Measurements from ENCODE around the gene ERG28. TPM values are rescaled to one million over a fixed set of nuclear protein-coding genes. Genes with fewer than 3 reads are reported as not detected.

The ERG28 gene
- total RNA-seq, 1 experiment from 2014 or later, result 48.8 TPM

- Histone ChIP-seq H3K9me2 (replicated peaks; ENCODE audit: insufficient read depth, low read length) (no peaks in the 10 kb centered on the region), H3K79me2 (ENCODE audit: low read length) (no peaks in the 10 kb centered on the region), H3K9ac (ENCODE audit: low read length) (no peak overlapping the region), H3K36me3 (ENCODE audit: insufficient read depth, low read length) (no peaks in the 10 kb centered on the region), H3K4me2 (ENCODE audit: low read depth, low read length, poor library complexity, severe bottlenecking) (no peak overlapping the region), H4K20me1 (ENCODE audit: insufficient read depth, low read depth, low read length) (no peaks in the 10 kb centered on the region), H3K4me1 (ENCODE audit: low read length) (peaks cover 8% of the 10 kb centered on the region), H3K9me3 (ENCODE audit: low read length) (no peaks in the 10 kb centered on the region; the same call in 1 of the 2 replicates), H3K4me3 (ENCODE audit: low read length) (no peak overlapping the region), H3K27me3 (ENCODE audit: low read length) (peaks cover 2% of the 10 kb centered on the region; the same call in 1 of the 2 replicates), H3K27ac (ENCODE audit: low read length) (no peak overlapping the region), H2AFZ (ENCODE audit: low read length) (no peak overlapping the region)
- no peak for DNase-seq
Observed at GRCh38 chr14:75610834-75611233, 49.8 kb downstream of the ERG28 start.

GRCh38 chr14:75609606-75610475 lies 50.8 kb downstream of the ERG28 start:
- no peaks in the 10 kb centered on the region for H3K79me2 ChIP-seq (ENCODE audit: low read length)
- H3K27me3 ChIP-seq (ENCODE audit: low read length), result peaks cover 2% of the 10 kb centered on the region; the same call in 1 of the 2 replicates
- H3K4me1 ChIP-seq (ENCODE audit: low read length), result peaks cover under 1% of the 10 kb centered on the region
- H3K9me3 ChIP-seq (ENCODE audit: low read length), result no peaks in the 10 kb centered on the region; the same call in 1 of the 2 replicates
- H3K36me3 ChIP-seq (ENCODE audit: insufficient read depth, low read length), result no peaks in the 10 kb centered on the region
- no peak overlapping the region for H2AFZ ChIP-seq (ENCODE audit: low read length)
- no peak for DNase-seq
- H3K27ac ChIP-seq (ENCODE audit: low read length), result no peak overlapping the region
- no peak overlapping the region for H3K4me3 ChIP-seq (ENCODE audit: low read length)
- no peak overlapping the region for H3K9ac ChIP-seq (ENCODE audit: low read length)
- H3K4me2 ChIP-seq (ENCODE audit: low read depth, low read length, poor library complexity, severe bottlenecking), result no peak overlapping the region
- no peaks in the 10 kb centered on the region for H4K20me1 ChIP-seq (ENCODE audit: insufficient read depth, low read depth, low read length)
- H3K9me2 ChIP-seq (replicated peaks; ENCODE audit: insufficient read depth, low read length), result no peaks in the 10 kb centered on the region

- no peak for DNase-seq
- Histone ChIP-seq H3K27me3 (ENCODE audit: low read length) (peaks cover 2% of the 10 kb centered on the region; the same call in 1 of the 2 replicates), H2AFZ (ENCODE audit: low read length) (no peak overlapping the region), H3K9me2 (replicated peaks; ENCODE audit: insufficient read depth, low read length) (no peaks in the 10 kb centered on the region), H3K9me3 (ENCODE audit: low read length) (no peaks in the 10 kb centered on the region; the same call in 1 of the 2 replicates), H3K36me3 (ENCODE audit: insufficient read depth, low read length) (no peaks in the 10 kb centered on the region), H3K27ac (ENCODE audit: low read length) (no peak overlapping the region), H3K9ac (ENCODE audit: low read length) (no peak overlapping the region), H3K79me2 (ENCODE audit: low read length) (no peaks in the 10 kb centered on the region), H3K4me2 (ENCODE audit: low read depth, low read length, poor library complexity, severe bottlenecking) (no peak overlapping the region), H4K20me1 (ENCODE audit: insufficient read depth, low read depth, low read length) (no peaks in the 10 kb centered on the region), H3K4me1 (ENCODE audit: low read length) (no peaks in the 10 kb centered on the region), H3K4me3 (ENCODE audit: low read length) (no peak overlapping the region)
Observed at GRCh38 chr14:75609116-75609515, 51.6 kb downstream of the ERG28 start.

GRCh38 chr14:75607842-75608640 lies 52.6 kb downstream of the ERG28 start:
- no peaks in the 10 kb centered on the region for H3K4me1 ChIP-seq (ENCODE audit: low read length)
- H2AFZ ChIP-seq (ENCODE audit: low read length), result no peak overlapping the region
- H3K9ac ChIP-seq (ENCODE audit: low read length), result no peak overlapping the region
- no peaks in the 10 kb centered on the region for H3K79me2 ChIP-seq (ENCODE audit: low read length)
- H3K27ac ChIP-seq (ENCODE audit: low read length), result no peak overlapping the region
- no peak overlapping the region for H3K4me3 ChIP-seq (ENCODE audit: low read length)
- no peak overlapping the region for H3K4me2 ChIP-seq (ENCODE audit: low read depth, low read length, poor library complexity, severe bottlenecking)
- no peak for DNase-seq
- no peaks in the 10 kb centered on the region for H4K20me1 ChIP-seq (ENCODE audit: insufficient read depth, low read depth, low read length)
- H3K9me2 ChIP-seq (replicated peaks; ENCODE audit: insufficient read depth, low read length), result no peaks in the 10 kb centered on the region
- no peaks in the 10 kb centered on the region for H3K36me3 ChIP-seq (ENCODE audit: insufficient read depth, low read length)
- H3K9me3 ChIP-seq (ENCODE audit: low read length), result no peaks in the 10 kb centered on the region; the same call in 1 of the 2 replicates
- H3K27me3 ChIP-seq (ENCODE audit: low read length), result peaks cover 2% of the 10 kb centered on the region; the same call in 1 of the 2 replicates

GRCh38 chr14:75607044-75607443 lies 53.6 kb downstream of the ERG28 start:
- H3K36me3 ChIP-seq (ENCODE audit: insufficient read depth, low read length), result no peaks in the 10 kb centered on the region
- no peaks in the 10 kb centered on the region for H4K20me1 ChIP-seq (ENCODE audit: insufficient read depth, low read depth, low read length)
- DNase-seq, result no peak
- no peak overlapping the region for H3K4me3 ChIP-seq (ENCODE audit: low read length)
- H3K9me2 ChIP-seq (replicated peaks; ENCODE audit: insufficient read depth, low read length), result no peaks in the 10 kb centered on the region
- H3K4me2 ChIP-seq (ENCODE audit: low read depth, low read length, poor library complexity, severe bottlenecking), result no peak overlapping the region
- no peaks in the 10 kb centered on the region for H3K79me2 ChIP-seq (ENCODE audit: low read length)
- no peaks in the 10 kb centered on the region for H3K4me1 ChIP-seq (ENCODE audit: low read length)
- peaks cover 2% of the 10 kb centered on the region; the same call in 1 of the 2 replicates for H3K27me3 ChIP-seq (ENCODE audit: low read length)
- no peak overlapping the region for H3K27ac ChIP-seq (ENCODE audit: low read length)
- H2AFZ ChIP-seq (ENCODE audit: low read length), result no peak overlapping the region
- no peaks in the 10 kb centered on the region for H3K9me3 ChIP-seq (ENCODE audit: low read length)
- H3K9ac ChIP-seq (ENCODE audit: low read length), result no peak overlapping the region

GRCh38 chr14:75605916-75606315 lies 54.8 kb downstream of the ERG28 start:
- H3K9ac ChIP-seq (ENCODE audit: low read length), result no peak overlapping the region
- H4K20me1 ChIP-seq (ENCODE audit: insufficient read depth, low read depth, low read length), result no peaks in the 10 kb centered on the region
- no peaks in the 10 kb centered on the region for H3K4me1 ChIP-seq (ENCODE audit: low read length)
- no peaks in the 10 kb centered on the region for H3K9me2 ChIP-seq (replicated peaks; ENCODE audit: insufficient read depth, low read length)
- H3K9me3 ChIP-seq (ENCODE audit: low read length), result no peaks in the 10 kb centered on the region
- H3K27ac ChIP-seq (ENCODE audit: low read length), result no peak overlapping the region
- peaks cover 2% of the 10 kb centered on the region; the same call in 1 of the 2 replicates for H3K27me3 ChIP-seq (ENCODE audit: low read length)
- H3K4me3 ChIP-seq (ENCODE audit: low read length), result no peak overlapping the region
- no peaks in the 10 kb centered on the region for H3K36me3 ChIP-seq (ENCODE audit: insufficient read depth, low read length)
- no peak overlapping the region for H2AFZ ChIP-seq (ENCODE audit: low read length)
- no peak for DNase-seq
- no peak overlapping the region for H3K4me2 ChIP-seq (ENCODE audit: low read depth, low read length, poor library complexity, severe bottlenecking)
- no peaks in the 10 kb centered on the region for H3K79me2 ChIP-seq (ENCODE audit: low read length)

GRCh38 chr14:75604979-75605851 lies 55.5 kb downstream of the ERG28 start:
- no peaks in the 10 kb centered on the region for H3K79me2 ChIP-seq (ENCODE audit: low read length)
- no peak overlapping the region for H3K4me2 ChIP-seq (ENCODE audit: low read depth, low read length, poor library complexity, severe bottlenecking)
- H2AFZ ChIP-seq (ENCODE audit: low read length), result no peak overlapping the region
- peaks cover 2% of the 10 kb centered on the region; the same call in 1 of the 2 replicates for H3K27me3 ChIP-seq (ENCODE audit: low read length)
- H3K4me3 ChIP-seq (ENCODE audit: low read length), result no peak overlapping the region
- no peaks in the 10 kb centered on the region for H3K9me2 ChIP-seq (replicated peaks; ENCODE audit: insufficient read depth, low read length)
- no peaks in the 10 kb centered on the region for H3K4me1 ChIP-seq (ENCODE audit: low read length)
- DNase-seq, result no peak
- no peak overlapping the region for H3K9ac ChIP-seq (ENCODE audit: low read length)
- H3K27ac ChIP-seq (ENCODE audit: low read length), result no peak overlapping the region
- H3K9me3 ChIP-seq (ENCODE audit: low read length), result no peaks in the 10 kb centered on the region
- H4K20me1 ChIP-seq (ENCODE audit: insufficient read depth, low read depth, low read length), result no peaks in the 10 kb centered on the region
- no peaks in the 10 kb centered on the region for H3K36me3 ChIP-seq (ENCODE audit: insufficient read depth, low read length)
